ENCODE data around the gene GSTK1.
"Not testable (repeated sequence)": the region's sequence is repeated elsewhere in the genome, so short reads cannot be mapped to it uniquely, and the experiment has no call there.

Gene GSTK1

GRCh38 chr7:143265017-143265693 is 1.9 kb downstream of the GSTK1 start:
- FAIRE-seq (no peak), DNase-seq (ENCODE audit: insufficient read length, low spot score) (no peak)

- no peak for DNase-seq (ENCODE audit: insufficient read length, low spot score)
- FAIRE-seq = no peak
These were observed 6.0 kb downstream of the GSTK1 start for GRCh38 chr7:143269251-143269650.

- FAIRE-seq (no peak), DNase-seq (ENCODE audit: insufficient read length, low spot score) (no peak)
These were observed 8.0 kb downstream of the GSTK1 start for GRCh38 chr7:143271240-143271639.

GRCh38 chr7:143272871-143273270 is 9.6 kb downstream of the GSTK1 start:
- DNase-seq (ENCODE audit: insufficient read length, low spot score) (no peak), FAIRE-seq (no peak)

GRCh38 chr7:143279186-143280098 is 16.2 kb downstream of the GSTK1 start:
- no peak for FAIRE-seq
- DNase-seq (ENCODE audit: insufficient read length, low spot score) = no peak

- FAIRE-seq (no peak), DNase-seq (ENCODE audit: insufficient read length, low spot score) (no peak)
These were observed 16.9 kb downstream of the GSTK1 start for GRCh38 chr7:143280160-143280559.

- FAIRE-seq (no peak), DNase-seq (ENCODE audit: insufficient read length, low spot score) (no peak)
These were observed 17.3 kb downstream of the GSTK1 start for GRCh38 chr7:143280566-143280965.

GRCh38 chr7:143281529-143281928 is 18.3 kb downstream of the GSTK1 start:
- no peak for FAIRE-seq
- no peak for DNase-seq (ENCODE audit: insufficient read length, low spot score)

GRCh38 chr7:143282124-143282523 is 18.9 kb downstream of the GSTK1 start:
- DNase-seq (ENCODE audit: insufficient read length, low spot score) (no peak), FAIRE-seq (no peak)

GRCh38 chr7:143283381-143283780 is 20.1 kb downstream of the GSTK1 start:
- no peak for DNase-seq (ENCODE audit: insufficient read length, low spot score)
- no peak for FAIRE-seq

- FAIRE-seq = no peak
- no peak for DNase-seq (ENCODE audit: insufficient read length, low spot score)
These were observed 21.6 kb downstream of the GSTK1 start, which contains the start of gene TMEM139 for GRCh38 chr7:143284591-143285469. Gene TMEM139 (plus strand): TSS chr7:143284958. CDS start chr7:143285958, 1,000 bp downstream.

GRCh38 chr7:143285470-143285778 is 22.2 kb downstream of the GSTK1 start:
- FAIRE-seq = no peak
- DNase-seq (ENCODE audit: insufficient read length, low spot score) = peak; percentile 36

GRCh38 chr7:143285806-143286521 is 22.7 kb downstream of the GSTK1 start:
- FAIRE-seq (no peak), DNase-seq (ENCODE audit: insufficient read length, low spot score) (no peak)

GRCh38 chr7:143286522-143286890 is 23.3 kb downstream of the GSTK1 start:
- no peak for FAIRE-seq

GRCh38 chr7:143287339-143287934 is 24.2 kb downstream of the GSTK1 start:
- no peak for DNase-seq (ENCODE audit: insufficient read length, low spot score)
- FAIRE-seq = no peak

More at GRCh38 chr7:143286522-143286890, 23.3 kb downstream of the GSTK1 start:
- no peak for DNase-seq (ENCODE audit: insufficient read length, low spot score)

GRCh38 chr7:143287935-143288826 is 24.9 kb downstream of the GSTK1 start, which contains the start of gene CASP2:
Gene CASP2 (plus strand): TSS chr7:143288351. CDS start chr7:143288456, 105 bp downstream.
- FAIRE-seq = no peak
- DNase-seq (ENCODE audit: insufficient read length, low spot score) = peak; percentile 98

- DNase-seq (ENCODE audit: insufficient read length, low spot score) (no peak), FAIRE-seq (no peak)
These were observed 25.6 kb downstream of the GSTK1 start for GRCh38 chr7:143288836-143289235.

- FAIRE-seq (no peak), DNase-seq (ENCODE audit: insufficient read length, low spot score) (no peak)
These were observed 26.2 kb downstream of the GSTK1 start for GRCh38 chr7:143289421-143289820.

- DNase-seq (ENCODE audit: insufficient read length, low spot score); FAIRE-seq: not testable (repeated sequence)
These were observed 26.6 kb downstream of the GSTK1 start for GRCh38 chr7:143289888-143290287.
